GM23338 (cell line): Measurements from ENCODE around the gene GLCE.

ENCODE experiments used
- CTCF ChIP-seq, 2 experiments: fragments of 200-600 bp in 1 of 2; sonication (generic) in 1 of 2; conservative IDR thresholded peaks; 2 replicates each; pipeline versions ENCODE4 v1.5.1 to v1.6.1; 2016 to 2017; ENCODE audit warnings: antibody characterized with exemption in 2 of 2, low read depth in 2 of 2, mild to moderate bottlenecking in 2 of 2, moderate library complexity in 1 of 2
- POLR2AphosphoS5 ChIP-seq: IDR thresholded peaks from 2 replicates; pipeline ENCODE4 v1.6.1; 2016; ENCODE audit warnings: antibody characterized with exemption, low read depth
- TF ChIP-seq, protein P1 (sequence below): IDR thresholded peaks from one replicate; pipeline ENCODE4 v1.6.1; 2018; ENCODE audit warnings: antibody characterized with exemption; ENCODE audit not compliant: unreplicated experiment

DNA sequence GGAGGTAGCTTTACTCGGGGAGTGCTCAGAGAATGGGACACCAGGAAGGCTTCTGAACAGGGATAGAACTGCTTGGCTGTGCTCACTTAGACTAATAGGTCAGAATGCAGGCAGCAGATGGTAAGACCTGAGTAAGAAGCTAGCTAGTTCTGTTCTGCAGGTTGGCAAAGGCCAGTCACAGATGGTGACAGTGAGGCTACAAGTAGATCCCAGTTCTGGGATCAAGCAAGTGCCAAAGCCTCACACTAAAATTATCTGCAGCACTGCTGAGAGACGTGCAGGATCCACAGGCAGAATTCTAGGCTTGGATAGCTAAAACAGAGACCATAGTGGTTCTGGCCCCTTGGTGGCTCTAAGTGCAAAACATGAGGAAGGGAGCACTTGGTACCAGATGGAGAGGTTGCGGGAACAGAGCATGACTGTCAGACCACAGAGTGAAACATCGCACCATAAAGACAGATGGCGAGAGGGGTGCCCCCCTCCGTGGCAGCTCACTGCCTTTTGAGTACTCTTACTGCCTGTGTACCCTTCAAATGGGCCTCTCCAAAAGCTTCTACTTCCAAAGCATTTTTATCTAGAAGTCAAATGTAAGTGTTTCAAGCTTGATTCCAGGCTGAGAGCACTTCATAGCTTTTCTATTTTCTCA lies 3.6 kb upstream of the GLCE start:
- TF ChIP-seq CTCF (conservative IDR thresholded peaks at IDR 0.05; ENCODE audit: low read depth in 2 of 2) = no peak; a peak in 1 of 4 replicates
- TF ChIP-seq, protein P1, sequence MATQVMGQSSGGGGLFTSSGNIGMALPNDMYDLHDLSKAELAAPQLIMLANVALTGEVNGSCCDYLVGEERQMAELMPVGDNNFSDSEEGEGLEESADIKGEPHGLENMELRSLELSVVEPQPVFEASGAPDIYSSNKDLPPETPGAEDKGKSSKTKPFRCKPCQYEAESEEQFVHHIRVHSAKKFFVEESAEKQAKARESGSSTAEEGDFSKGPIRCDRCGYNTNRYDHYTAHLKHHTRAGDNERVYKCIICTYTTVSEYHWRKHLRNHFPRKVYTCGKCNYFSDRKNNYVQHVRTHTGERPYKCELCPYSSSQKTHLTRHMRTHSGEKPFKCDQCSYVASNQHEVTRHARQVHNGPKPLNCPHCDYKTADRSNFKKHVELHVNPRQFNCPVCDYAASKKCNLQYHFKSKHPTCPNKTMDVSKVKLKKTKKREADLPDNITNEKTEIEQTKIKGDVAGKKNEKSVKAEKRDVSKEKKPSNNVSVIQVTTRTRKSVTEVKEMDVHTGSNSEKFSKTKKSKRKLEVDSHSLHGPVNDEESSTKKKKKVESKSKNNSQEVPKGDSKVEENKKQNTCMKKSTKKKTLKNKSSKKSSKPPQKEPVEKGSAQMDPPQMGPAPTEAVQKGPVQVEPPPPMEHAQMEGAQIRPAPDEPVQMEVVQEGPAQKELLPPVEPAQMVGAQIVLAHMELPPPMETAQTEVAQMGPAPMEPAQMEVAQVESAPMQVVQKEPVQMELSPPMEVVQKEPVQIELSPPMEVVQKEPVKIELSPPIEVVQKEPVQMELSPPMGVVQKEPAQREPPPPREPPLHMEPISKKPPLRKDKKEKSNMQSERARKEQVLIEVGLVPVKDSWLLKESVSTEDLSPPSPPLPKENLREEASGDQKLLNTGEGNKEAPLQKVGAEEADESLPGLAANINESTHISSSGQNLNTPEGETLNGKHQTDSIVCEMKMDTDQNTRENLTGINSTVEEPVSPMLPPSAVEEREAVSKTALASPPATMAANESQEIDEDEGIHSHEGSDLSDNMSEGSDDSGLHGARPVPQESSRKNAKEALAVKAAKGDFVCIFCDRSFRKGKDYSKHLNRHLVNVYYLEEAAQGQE = no peak
- no peak for TF ChIP-seq POLR2AphosphoS5
